Mucosa of descending colon (tissue), 3 donors: Measurements from ENCODE around the gene CYP4F8. TPM values are rescaled to one million over a fixed set of nuclear protein-coding genes. Genes with fewer than 3 reads are reported as not detected.

Experiments used
- ATAC-seq: fragments of 200-7000 bp; cut with Tn5 transposase; one replicate; pipeline ENCODE4 v1.9.1; 2020; ENCODE audit warnings: mild to moderate bottlenecking, moderate library complexity
- DNase-seq, 3 donors: peaks; one replicate each; pipeline ENCODE4 v3.0.0-alpha.2; 2020
- H3K36me3 ChIP-seq: fragments of 200-600 bp; one replicate; pipeline ENCODE4 v1.8.0; 2021; ENCODE audit warnings: low read depth, mild to moderate bottlenecking
- H3K4me1 ChIP-seq: fragments of 200-600 bp; one replicate; pipeline ENCODE4 v1.8.0; 2021; ENCODE audit warnings: low read depth, mild to moderate bottlenecking
- H3K4me3 ChIP-seq: fragments of 200-600 bp; one replicate; pipeline ENCODE4 v1.8.0; 2021; ENCODE audit warnings: mild to moderate bottlenecking
- H3K9me3 ChIP-seq: fragments of 200-600 bp; one replicate; pipeline ENCODE4 v1.8.0; 2021; ENCODE audit warnings: mild to moderate bottlenecking
- intact Hi-C, 2 donors: fragments of 100-400 bp; cut with DNase I in 1 of 2; cut with micrococcal nuclease in 1 of 2; formaldehyde crosslinking; loops; one replicate each; pipeline versions ENCODE4 v1.11.0 to v1.11.1; 2022; cut with DNase I, micrococcal nuclease
- total RNA-seq, 3 donors: library from RNA; stranded (reverse); fragmentation: NEBNext Ultra II Directional in 2 of 3; extraction: Animal tissue kit (Norgen Biotek cat#: 25700) in 2 of 3; gene quantifications; one replicate each; pipeline versions ENCODE4 v1.2.1 to v1.2.4, GENCODE V29; 2021 to 2023
- TF ChIP-seq, protein P1 (sequence below): fragments of 200-600 bp; IDR thresholded peaks from one replicate; pipeline ENCODE4 v1.8.0; 2022; ENCODE audit warnings: antibody characterized with exemption, mild to moderate bottlenecking
- donor health status: DM: no; HTN: no; CAD: no; lungs with moderate emphysema.
- donor health status: DM: no; HTN: no; CAD: no.
- donor health status: DM: no; HTN: yes; CAD: no.

The CYP4F8 gene
- total RNA-seq, 3 donors from 2014 or later: not detected

DNA sequence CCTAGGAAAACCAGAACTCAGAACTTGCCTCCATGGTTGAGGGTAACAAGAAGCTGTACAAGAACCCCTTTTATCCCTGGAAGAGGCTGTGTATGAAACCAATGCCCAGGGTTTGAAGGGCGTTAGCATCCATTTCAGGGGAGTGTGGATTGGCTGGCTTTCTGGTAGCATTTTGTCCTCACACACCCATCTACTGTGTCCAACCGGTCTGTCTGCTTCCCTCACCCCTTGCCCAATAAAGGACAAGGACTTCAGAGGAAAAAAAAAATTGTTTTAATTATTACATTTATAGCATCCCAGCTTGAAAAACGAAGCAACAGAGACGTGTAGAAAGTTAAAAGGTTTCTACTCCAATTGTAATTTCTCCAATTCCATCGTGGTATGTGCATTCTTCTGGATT lies 2.7 kb upstream of the CYP4F8 start:
- ATAC-seq (no peak), DNase-seq (no peak)
- H3K9me3 ChIP-seq: no peaks in the 10 kb centered on the region
- intact Hi-C loops: no loop called here
- H3K4me3 ChIP-seq: no peak overlapping the region
- no peaks in the 10 kb centered on the region for H3K4me1 ChIP-seq
- H3K36me3 ChIP-seq: no peaks in the 10 kb centered on the region
- TF ChIP-seq, protein P1, sequence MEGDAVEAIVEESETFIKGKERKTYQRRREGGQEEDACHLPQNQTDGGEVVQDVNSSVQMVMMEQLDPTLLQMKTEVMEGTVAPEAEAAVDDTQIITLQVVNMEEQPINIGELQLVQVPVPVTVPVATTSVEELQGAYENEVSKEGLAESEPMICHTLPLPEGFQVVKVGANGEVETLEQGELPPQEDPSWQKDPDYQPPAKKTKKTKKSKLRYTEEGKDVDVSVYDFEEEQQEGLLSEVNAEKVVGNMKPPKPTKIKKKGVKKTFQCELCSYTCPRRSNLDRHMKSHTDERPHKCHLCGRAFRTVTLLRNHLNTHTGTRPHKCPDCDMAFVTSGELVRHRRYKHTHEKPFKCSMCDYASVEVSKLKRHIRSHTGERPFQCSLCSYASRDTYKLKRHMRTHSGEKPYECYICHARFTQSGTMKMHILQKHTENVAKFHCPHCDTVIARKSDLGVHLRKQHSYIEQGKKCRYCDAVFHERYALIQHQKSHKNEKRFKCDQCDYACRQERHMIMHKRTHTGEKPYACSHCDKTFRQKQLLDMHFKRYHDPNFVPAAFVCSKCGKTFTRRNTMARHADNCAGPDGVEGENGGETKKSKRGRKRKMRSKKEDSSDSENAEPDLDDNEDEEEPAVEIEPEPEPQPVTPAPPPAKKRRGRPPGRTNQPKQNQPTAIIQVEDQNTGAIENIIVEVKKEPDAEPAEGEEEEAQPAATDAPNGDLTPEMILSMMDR: no peak

DNA sequence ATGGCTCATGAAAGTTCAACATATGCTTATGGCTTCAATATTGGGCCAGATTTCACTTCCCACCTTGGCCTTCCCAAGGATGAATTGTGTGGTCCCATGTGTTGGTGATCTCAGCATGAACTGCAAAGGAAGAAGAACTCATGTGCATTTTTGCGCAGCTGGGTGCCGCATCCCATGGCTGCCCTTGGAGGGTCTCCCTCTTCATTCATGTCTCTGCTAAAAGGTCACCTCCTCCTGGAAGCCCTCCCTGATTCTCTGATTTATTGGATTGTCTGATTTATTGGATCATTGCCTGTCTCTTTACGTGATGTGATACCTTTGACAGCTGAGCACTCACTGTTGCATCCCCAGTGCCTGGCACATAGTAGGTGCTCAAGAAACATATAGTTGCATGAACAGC lies 1.7 kb upstream of the CYP4F8 start:
- H3K36me3 ChIP-seq: no peaks in the 10 kb centered on the region
- TF ChIP-seq, protein P1: no peak
- ATAC-seq (no peak), DNase-seq (no peak)
- no peak overlapping the region for H3K4me3 ChIP-seq
- no peaks in the 10 kb centered on the region for H3K9me3 ChIP-seq
- no peaks in the 10 kb centered on the region for H3K4me1 ChIP-seq
- intact Hi-C loops: no loop called here

DNA sequence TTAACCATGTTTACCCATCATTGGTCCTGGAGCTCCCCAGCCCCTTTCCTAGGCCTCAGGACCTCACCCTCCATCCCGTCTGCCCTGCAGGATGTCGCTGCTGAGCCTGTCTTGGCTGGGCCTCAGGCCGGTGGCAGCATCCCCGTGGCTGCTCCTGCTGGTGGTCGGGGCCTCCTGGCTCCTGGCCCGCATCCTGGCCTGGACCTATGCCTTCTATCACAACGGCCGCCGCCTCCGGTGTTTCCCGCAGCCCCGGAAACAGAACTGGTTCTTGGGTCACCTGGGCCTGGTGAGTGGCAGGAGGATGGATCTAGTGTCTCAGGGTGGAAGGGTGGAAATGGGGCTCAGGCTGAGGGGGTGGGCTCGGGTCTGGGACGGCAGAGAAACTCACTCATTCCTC lies 508 bp downstream of the CYP4F8 start:
- DNase-seq (no peak), ATAC-seq (no peak)
- no peaks in the 10 kb centered on the region for H3K36me3 ChIP-seq
- H3K9me3 ChIP-seq: no peaks in the 10 kb centered on the region
- intact Hi-C loops: no loop called here
- H3K4me3 ChIP-seq: no peak overlapping the region
- H3K4me1 ChIP-seq: no peaks in the 10 kb centered on the region
- TF ChIP-seq, protein P1: no peak

DNA sequence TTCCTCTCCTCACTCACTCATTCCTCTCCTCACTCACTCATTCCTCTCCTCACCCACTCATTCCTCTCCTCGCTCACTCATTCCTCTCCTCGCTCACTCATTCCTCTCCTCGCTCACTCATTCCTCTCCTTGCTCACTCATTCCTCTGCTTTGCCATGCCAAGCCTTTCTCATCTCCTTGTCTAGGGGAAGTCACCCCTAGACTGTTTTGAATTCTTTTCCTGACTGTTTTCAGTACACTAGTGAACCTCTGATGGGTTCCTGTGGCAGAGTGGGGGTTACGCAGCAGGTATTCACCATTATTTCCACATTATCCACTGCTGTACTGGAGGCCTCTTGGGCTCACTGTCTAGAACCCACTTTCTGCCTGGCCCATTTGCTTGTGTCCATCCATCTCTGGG lies 1.2 kb downstream of the CYP4F8 start:
- H3K9me3 ChIP-seq: no peaks in the 10 kb centered on the region
- no peaks in the 10 kb centered on the region for H3K4me1 ChIP-seq
- TF ChIP-seq, protein P1: no peak
- intact Hi-C loops: no loop called here
- no peak for DNase-seq
- ATAC-seq: no peak
- no peaks in the 10 kb centered on the region for H3K36me3 ChIP-seq
- no peak overlapping the region for H3K4me3 ChIP-seq

DNA sequence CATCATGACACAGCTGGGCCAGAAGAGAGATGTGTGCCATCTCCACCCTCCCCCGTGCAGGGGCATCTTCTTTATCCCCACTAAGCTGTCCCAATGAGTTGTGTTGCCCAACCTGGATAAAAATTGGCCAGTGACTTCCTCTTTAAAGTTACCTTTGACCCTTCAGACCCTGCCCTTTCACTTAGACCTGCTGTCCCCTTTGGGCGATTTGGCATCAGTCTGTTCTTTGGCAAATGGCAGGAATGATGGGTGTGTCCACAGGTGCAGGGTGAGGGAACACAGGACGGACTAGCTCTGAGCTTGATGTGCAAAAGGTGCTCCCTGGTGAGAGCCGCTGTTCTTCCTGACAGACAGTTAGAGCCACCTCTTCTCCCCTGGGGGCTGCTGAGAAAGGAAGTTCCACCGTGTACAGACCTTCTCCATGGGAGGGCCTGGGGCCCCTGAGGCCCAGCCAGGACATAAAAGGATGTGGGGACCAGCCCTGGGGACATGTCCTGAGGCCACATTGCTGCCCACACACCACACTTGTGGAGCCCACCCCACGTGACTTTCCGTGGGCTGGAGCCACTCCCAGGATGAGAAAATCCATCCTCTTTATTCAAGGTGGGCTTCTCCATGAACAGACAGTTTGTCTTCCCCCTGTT lies 1.7 kb downstream of the CYP4F8 start:
- no peaks in the 10 kb centered on the region for H3K36me3 ChIP-seq
- TF ChIP-seq, protein P1: no peak
- H3K9me3 ChIP-seq: no peaks in the 10 kb centered on the region
- ATAC-seq: no peak
- intact Hi-C loops: no loop called here
- H3K4me3 ChIP-seq: no peak overlapping the region
- no peak for DNase-seq
- H3K4me1 ChIP-seq: no peaks in the 10 kb centered on the region

DNA sequence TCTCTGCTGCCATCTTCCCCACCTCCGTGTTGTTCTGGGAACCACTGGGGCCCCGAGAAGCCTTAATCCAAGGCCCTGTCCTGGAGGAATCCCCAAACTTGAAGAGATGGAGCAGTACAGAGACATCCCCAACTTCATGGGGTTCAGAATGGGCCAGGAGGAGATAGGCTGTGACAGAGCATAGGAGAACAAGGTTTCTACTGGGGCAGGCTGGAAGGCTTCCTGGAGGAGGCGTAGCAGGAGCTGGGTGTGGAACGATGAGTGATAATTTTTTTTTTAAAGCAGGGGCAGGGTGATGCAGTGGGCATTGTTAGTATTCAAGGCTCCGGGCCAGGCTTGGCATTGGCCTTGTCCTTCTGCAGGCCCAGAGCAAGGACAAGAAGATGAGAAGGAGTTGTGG lies 3.3 kb downstream of the CYP4F8 start:
- no peaks in the 10 kb centered on the region for H3K4me1 ChIP-seq
- H3K9me3 ChIP-seq: no peaks in the 10 kb centered on the region
- ATAC-seq (no peak), DNase-seq (no peak)
- intact Hi-C loops: no loop called here
- TF ChIP-seq, protein P1: no peak
- no peak overlapping the region for H3K4me3 ChIP-seq
- no peaks in the 10 kb centered on the region for H3K36me3 ChIP-seq
